Stimulated activated memory B cell treated with anti-CD40 and anti-IgM and Interleukin-4, amounts not matched to agents 10 μg/mL and 1 μg/mL and 100 μg/mL, for 72 hours (primary cell): ENCODE results near the gene NRG3.
A peak's percentile ranks its signal among the peaks of the same experiment; 100 is the strongest.

Experiments
- ATAC-seq: fragments of 150-1000 bp; cut with Tn5 transposase; 2 replicates; pipeline ENCODE4 v1.10.0; 2021
- H3K27ac Mint-ChIP-seq: one replicate; pipeline ENCODE4 v1.8.0; 2022; ENCODE audit warnings: mild to moderate bottlenecking, mixed read lengths
- H3K27me3 Mint-ChIP-seq: one replicate; pipeline ENCODE4 v1.8.0; 2022; ENCODE audit warnings: mixed read lengths
- H3K36me3 Mint-ChIP-seq: one replicate; pipeline ENCODE4 v1.8.0; 2022; ENCODE audit warnings: mixed read lengths
- H3K4me1 Mint-ChIP-seq: one replicate; pipeline ENCODE4 v1.8.0; 2022; ENCODE audit warnings: mixed read lengths
- H3K4me3 Mint-ChIP-seq: one replicate; pipeline ENCODE4 v1.8.0; 2022; ENCODE audit warnings: mild to moderate bottlenecking, moderate library complexity, mixed read lengths
- H3K9me3 Mint-ChIP-seq: one replicate; pipeline ENCODE4 v1.8.0; 2022; ENCODE audit warnings: mixed read lengths

Gene NRG3

GRCh38 chr10:82867056-82867455 lies 992.1 kb downstream of the NRG3 start:
- Mint-ChIP-seq H3K27me3 (no peaks in the 10 kb centered on the region), H3K36me3 (no peaks in the 10 kb centered on the region), H3K4me3 (no peak overlapping the region), H3K4me1 (no peaks in the 10 kb centered on the region), H3K27ac (no peak overlapping the region), H3K9me3 (peaks cover 10% of the 10 kb centered on the region)
- no peak for ATAC-seq

DNA sequence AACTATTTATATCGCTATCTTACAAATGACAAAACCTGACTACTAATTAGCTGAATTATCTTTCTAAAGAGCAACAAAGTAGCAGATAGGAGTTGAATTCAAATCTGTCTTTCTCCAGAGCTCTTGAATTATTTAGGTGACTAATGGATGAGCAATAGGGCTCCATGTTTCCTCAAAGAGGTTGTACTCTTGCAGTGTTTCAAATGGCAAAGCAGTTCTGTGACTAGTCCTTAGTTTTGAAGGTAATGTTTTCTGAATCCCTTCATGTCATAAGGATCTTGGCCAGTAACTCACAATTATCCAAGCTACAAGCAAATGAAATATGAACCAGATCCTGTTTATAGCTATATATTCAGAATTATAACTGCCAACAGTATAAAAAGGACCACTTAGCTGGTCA lies 999.7 kb downstream of the NRG3 start:
- H3K27ac Mint-ChIP-seq: no peak overlapping the region
- H3K4me1 Mint-ChIP-seq: no peaks in the 10 kb centered on the region
- ATAC-seq: no peak
- H3K4me3 Mint-ChIP-seq: no peak overlapping the region
- no peaks in the 10 kb centered on the region for H3K27me3 Mint-ChIP-seq
- H3K9me3 Mint-ChIP-seq: no peaks in the 10 kb centered on the region
- no peaks in the 10 kb centered on the region for H3K36me3 Mint-ChIP-seq

GRCh38 chr10:82880776-82881290 lies 1005.8 kb downstream of the NRG3 start:
- H3K4me1 Mint-ChIP-seq: no peaks in the 10 kb centered on the region
- no peaks in the 10 kb centered on the region for H3K36me3 Mint-ChIP-seq
- no peaks in the 10 kb centered on the region for H3K27me3 Mint-ChIP-seq
- no peak overlapping the region for H3K4me3 Mint-ChIP-seq
- no peak overlapping the region for H3K27ac Mint-ChIP-seq
- no peak for ATAC-seq
- H3K9me3 Mint-ChIP-seq: peaks cover 2% of the 10 kb centered on the region

DNA sequence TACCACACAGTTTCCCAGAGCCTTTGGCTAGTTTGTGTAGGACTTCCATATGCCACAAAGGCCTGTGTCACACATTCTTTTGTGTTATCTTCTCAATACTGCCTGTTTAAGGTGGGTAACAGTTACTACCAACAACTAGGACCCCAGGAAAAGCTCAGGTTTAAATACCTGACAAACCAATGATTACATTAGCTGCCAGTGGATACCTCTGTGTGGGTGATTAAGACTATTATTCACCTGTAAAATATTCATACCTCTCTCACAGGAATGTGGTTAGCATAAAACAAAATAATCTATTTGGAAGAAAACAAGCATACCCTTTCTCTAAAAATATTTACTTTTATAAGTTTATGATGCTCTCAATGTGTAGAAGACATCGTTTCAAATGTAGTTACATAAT lies 1007.7 kb downstream of the NRG3 start:
- no peaks in the 10 kb centered on the region for H3K4me1 Mint-ChIP-seq
- ATAC-seq: no peak

DNA sequence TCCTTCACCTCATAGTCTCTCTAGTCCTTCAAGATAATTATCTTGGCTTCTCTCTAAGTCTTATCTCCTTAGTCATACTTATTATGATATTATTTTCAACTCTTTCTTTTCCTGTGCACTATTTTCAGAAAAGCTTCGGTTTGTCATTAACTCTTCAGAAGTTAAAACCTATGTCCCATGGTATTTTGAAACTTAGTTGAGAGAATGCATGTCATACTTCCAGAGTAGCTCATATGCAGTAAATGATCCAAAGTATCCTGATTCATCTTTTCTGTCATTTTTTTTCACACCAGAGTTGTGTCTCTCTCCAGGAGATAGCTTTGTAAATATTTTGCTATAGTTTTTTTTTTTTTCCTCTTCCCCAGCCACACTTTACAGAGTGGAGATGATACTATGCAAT lies 1008.6 kb downstream of the NRG3 start:
- H3K4me3 Mint-ChIP-seq: no peak overlapping the region
- H3K27ac Mint-ChIP-seq: no peak overlapping the region
- H3K36me3 Mint-ChIP-seq: no peaks in the 10 kb centered on the region
- no peak for ATAC-seq
- no peaks in the 10 kb centered on the region for H3K27me3 Mint-ChIP-seq
- no peaks in the 10 kb centered on the region for H3K4me1 Mint-ChIP-seq
- H3K9me3 Mint-ChIP-seq: peaks cover 6% of the 10 kb centered on the region

More for the DNA sequence above, 1007.7 kb downstream of the NRG3 start:
- Mint-ChIP-seq H3K27me3 (no peaks in the 10 kb centered on the region), H3K4me3 (no peak overlapping the region), H3K27ac (no peak overlapping the region), H3K9me3 (peaks cover 5% of the 10 kb centered on the region), H3K36me3 (no peaks in the 10 kb centered on the region)

DNA sequence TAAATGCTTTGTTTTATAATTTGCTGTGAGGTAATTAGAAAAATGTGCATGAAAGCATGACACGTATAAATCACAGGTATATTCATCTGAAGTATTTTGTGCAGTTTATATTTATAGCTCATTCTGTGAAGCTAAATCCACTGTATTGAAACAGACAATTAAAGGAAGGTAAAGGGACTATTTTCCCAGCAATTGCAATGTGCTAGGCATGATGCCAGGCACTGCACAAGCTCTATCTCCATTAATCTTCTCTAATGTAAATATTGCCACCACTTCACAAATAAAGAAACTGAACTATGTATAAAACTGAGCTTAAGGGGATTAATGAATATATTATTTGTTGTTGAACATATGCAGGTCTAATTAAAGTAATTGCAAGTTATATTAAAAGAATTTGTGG lies 1012.5 kb downstream of the NRG3 start:
- ATAC-seq: no peak
- Mint-ChIP-seq H3K36me3 (no peaks in the 10 kb centered on the region), H3K4me1 (no peaks in the 10 kb centered on the region), H3K4me3 (no peak overlapping the region), H3K9me3 (peaks cover 10% of the 10 kb centered on the region), H3K27ac (no peak overlapping the region), H3K27me3 (no peaks in the 10 kb centered on the region)

- ATAC-seq: no peak
- Mint-ChIP-seq H3K4me3 (no peak overlapping the region), H3K27me3 (no peaks in the 10 kb centered on the region), H3K9me3 (peaks cover 10% of the 10 kb centered on the region), H3K4me1 (no peaks in the 10 kb centered on the region), H3K36me3 (no peaks in the 10 kb centered on the region), H3K27ac (no peak overlapping the region)
Measured at GRCh38 chr10:82888809-82889455, 1013.9 kb downstream of the NRG3 start.

GRCh38 chr10:82889728-82890127 lies 1014.7 kb downstream of the NRG3 start:
- Mint-ChIP-seq H3K27ac (no peak overlapping the region), H3K36me3 (no peaks in the 10 kb centered on the region), H3K27me3 (no peaks in the 10 kb centered on the region), H3K4me1 (no peaks in the 10 kb centered on the region), H3K4me3 (no peak overlapping the region), H3K9me3 (peaks cover 10% of the 10 kb centered on the region)
- ATAC-seq: no peak

DNA sequence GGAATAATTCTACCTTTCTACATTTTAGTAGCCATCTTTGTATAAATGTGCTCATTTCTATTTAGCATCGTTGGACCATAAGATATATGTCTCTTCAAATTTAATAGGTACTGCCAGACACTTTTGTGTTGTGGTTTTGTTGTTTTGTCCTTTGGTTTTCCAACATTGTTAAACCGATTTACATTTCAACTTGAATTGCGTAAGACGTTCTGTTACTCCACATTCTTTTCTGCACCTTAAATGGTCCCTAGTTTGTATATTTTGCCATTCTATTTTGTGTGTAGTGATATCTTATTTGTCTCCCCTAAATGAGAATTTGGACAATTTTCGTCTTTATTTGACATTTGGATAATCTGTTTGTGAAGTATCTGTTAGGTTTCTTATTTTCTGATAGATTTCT lies 1015.6 kb downstream of the NRG3 start:
- Mint-ChIP-seq H3K4me1 (no peaks in the 10 kb centered on the region), H3K27me3 (no peaks in the 10 kb centered on the region), H3K4me3 (no peak overlapping the region), H3K9me3 (peaks cover 10% of the 10 kb centered on the region), H3K27ac (no peak overlapping the region), H3K36me3 (no peaks in the 10 kb centered on the region)
- ATAC-seq: no peak

GRCh38 chr10:82908096-82908495 lies 1033.1 kb downstream of the NRG3 start:
- no peaks in the 10 kb centered on the region for H3K4me1 Mint-ChIP-seq
- no peaks in the 10 kb centered on the region for H3K27me3 Mint-ChIP-seq
- H3K9me3 Mint-ChIP-seq: peaks cover 2% of the 10 kb centered on the region
- no peaks in the 10 kb centered on the region for H3K36me3 Mint-ChIP-seq
- no peak overlapping the region for H3K4me3 Mint-ChIP-seq
- no peak for ATAC-seq
- no peak overlapping the region for H3K27ac Mint-ChIP-seq

DNA sequence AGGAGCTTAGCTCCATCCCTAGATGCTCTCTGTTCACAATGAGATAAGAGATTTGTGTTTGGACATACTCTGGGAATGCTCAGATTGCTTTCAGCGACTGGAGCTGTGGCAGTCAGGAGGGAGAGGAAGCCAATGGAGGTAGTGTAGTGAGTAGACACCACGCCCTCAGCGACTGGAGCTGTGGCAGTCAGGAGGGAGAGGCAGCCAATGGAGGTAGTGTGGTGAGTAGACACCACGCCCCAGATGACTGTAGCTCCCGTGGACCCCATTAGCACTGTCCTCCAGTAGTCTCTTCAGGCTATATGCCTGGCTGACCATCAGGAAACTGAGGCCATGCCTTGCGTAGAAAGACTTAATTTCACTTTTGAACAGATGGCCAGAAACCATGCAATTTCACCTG lies 1033.8 kb downstream of the NRG3 start:
- peak; percentile 61 for ATAC-seq
- H3K9me3 Mint-ChIP-seq: peaks cover 3% of the 10 kb centered on the region
- H3K36me3 Mint-ChIP-seq: no peaks in the 10 kb centered on the region
- H3K4me3 Mint-ChIP-seq: no peak overlapping the region
- H3K4me1 Mint-ChIP-seq: no peaks in the 10 kb centered on the region
- no peak overlapping the region for H3K27ac Mint-ChIP-seq
- no peaks in the 10 kb centered on the region for H3K27me3 Mint-ChIP-seq

DNA sequence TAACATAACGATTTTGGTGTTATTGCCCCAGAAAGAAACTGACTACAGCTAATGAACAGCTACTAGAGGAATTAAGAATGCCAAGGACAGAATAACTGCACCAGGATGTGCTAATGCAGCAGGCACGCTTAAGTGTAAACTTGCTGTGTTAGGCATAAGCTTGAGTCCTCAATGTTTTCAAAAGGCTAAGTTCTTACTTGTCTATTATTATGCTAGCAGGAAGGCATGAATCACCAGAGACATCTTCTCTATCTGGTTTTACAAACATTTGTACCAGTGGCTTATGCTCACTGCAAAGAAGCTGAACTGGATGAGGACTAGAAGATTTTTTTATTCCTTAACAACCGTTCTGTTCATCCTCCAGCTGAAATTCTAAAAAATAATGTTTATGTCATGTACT lies 1035.3 kb downstream of the NRG3 start:
- Mint-ChIP-seq H3K4me3 (no peak overlapping the region), H3K36me3 (no peaks in the 10 kb centered on the region), H3K9me3 (peaks cover 5% of the 10 kb centered on the region), H3K27ac (no peak overlapping the region), H3K27me3 (no peaks in the 10 kb centered on the region), H3K4me1 (no peaks in the 10 kb centered on the region)
- ATAC-seq: no peak

DNA sequence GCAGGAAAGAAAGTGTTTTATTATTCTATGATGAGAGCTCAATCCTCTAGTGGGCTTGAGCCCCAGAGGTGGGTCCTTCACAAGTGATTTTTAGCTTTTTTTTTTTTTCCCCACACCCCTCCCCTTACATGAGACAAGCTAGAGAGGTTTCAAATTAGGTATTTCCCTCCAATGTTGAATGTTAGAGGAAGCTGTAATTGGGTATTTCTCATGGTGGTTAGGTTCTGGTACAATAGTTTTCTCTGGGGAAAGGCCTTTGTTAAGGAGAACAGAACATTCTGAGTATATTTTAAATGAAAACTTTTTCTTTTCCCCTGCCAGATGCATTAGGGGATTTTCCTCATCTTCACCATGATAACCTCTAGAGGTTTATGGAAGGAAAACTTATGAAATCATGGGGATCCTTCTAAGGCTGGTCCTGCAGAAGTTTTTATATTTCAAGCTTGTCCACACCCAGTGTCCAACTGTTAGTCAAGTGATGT lies 1039.7 kb downstream of the NRG3 start:
- no peak overlapping the region for H3K27ac Mint-ChIP-seq
- no peak for ATAC-seq
- peaks cover 4% of the 10 kb centered on the region for H3K9me3 Mint-ChIP-seq
- no peaks in the 10 kb centered on the region for H3K4me1 Mint-ChIP-seq
- H3K4me3 Mint-ChIP-seq: no peak overlapping the region
- H3K27me3 Mint-ChIP-seq: no peaks in the 10 kb centered on the region
- H3K36me3 Mint-ChIP-seq: no peaks in the 10 kb centered on the region

DNA sequence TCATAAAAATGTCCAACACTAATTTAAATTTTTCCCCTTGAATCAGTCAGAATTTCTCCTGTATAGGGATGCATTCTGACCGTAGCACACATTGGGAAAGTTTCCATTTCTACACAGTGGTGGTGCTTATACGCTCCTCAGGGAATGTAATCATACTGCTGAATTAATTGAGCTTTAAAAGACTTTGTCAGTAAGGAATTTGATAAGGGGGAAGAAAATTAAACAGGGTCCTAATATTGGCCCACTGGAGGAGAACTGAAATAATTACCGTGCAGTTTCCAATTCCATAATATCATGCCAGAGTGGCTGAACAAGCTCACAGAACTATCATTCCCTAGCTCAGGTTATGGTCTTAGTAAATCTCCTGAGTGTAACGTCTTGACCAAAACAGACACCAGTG lies 1041.9 kb downstream of the NRG3 start:
- no peak overlapping the region for H3K27ac Mint-ChIP-seq
- peaks cover 6% of the 10 kb centered on the region for H3K9me3 Mint-ChIP-seq
- no peaks in the 10 kb centered on the region for H3K36me3 Mint-ChIP-seq
- H3K27me3 Mint-ChIP-seq: no peaks in the 10 kb centered on the region
- no peaks in the 10 kb centered on the region for H3K4me1 Mint-ChIP-seq
- H3K4me3 Mint-ChIP-seq: no peak overlapping the region
- no peak for ATAC-seq

GRCh38 chr10:82918022-82918421 lies 1043.0 kb downstream of the NRG3 start:
- H3K27ac Mint-ChIP-seq: no peak overlapping the region
- no peak overlapping the region for H3K4me3 Mint-ChIP-seq
- H3K36me3 Mint-ChIP-seq: no peaks in the 10 kb centered on the region
- ATAC-seq: no peak
- H3K4me1 Mint-ChIP-seq: no peaks in the 10 kb centered on the region
- H3K9me3 Mint-ChIP-seq: peaks cover 9% of the 10 kb centered on the region
- H3K27me3 Mint-ChIP-seq: no peaks in the 10 kb centered on the region

DNA sequence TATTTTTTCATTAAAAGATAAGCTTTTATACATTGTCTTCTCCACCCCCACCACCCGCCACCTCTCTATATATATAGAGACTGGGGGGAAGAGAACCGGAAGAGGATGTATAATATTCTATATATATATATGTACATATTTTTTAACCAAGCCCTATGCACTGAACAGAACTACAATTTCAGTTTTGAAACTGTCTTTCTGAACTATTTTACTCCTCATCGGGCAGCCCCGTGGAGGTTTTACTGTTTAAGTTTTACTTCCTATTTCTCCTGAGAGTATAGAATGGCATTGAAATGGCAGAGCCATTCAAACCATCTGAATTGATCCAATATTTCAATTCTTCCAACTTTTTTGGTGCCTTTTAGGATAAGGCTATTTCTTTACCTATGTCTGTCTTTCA lies 1047.1 kb downstream of the NRG3 start:
- Mint-ChIP-seq H3K9me3 (peaks cover 9% of the 10 kb centered on the region), H3K27ac (no peak overlapping the region), H3K36me3 (no peaks in the 10 kb centered on the region), H3K4me3 (no peak overlapping the region), H3K27me3 (no peaks in the 10 kb centered on the region), H3K4me1 (no peaks in the 10 kb centered on the region)
- ATAC-seq: no peak
